ENCODE measurements around the gene MOB2. TPM values are rescaled to one million over a fixed set of nuclear protein-coding genes. Genes with fewer than 3 reads are reported as not detected.
"Not testable (repeated sequence)": the region's sequence is repeated elsewhere in the genome, so short reads cannot be mapped to it uniquely, and the experiment has no call there.

The MOB2 gene
- total RNA-seq, 1 donor from 2014 or later = 41.3 TPM

DNA sequence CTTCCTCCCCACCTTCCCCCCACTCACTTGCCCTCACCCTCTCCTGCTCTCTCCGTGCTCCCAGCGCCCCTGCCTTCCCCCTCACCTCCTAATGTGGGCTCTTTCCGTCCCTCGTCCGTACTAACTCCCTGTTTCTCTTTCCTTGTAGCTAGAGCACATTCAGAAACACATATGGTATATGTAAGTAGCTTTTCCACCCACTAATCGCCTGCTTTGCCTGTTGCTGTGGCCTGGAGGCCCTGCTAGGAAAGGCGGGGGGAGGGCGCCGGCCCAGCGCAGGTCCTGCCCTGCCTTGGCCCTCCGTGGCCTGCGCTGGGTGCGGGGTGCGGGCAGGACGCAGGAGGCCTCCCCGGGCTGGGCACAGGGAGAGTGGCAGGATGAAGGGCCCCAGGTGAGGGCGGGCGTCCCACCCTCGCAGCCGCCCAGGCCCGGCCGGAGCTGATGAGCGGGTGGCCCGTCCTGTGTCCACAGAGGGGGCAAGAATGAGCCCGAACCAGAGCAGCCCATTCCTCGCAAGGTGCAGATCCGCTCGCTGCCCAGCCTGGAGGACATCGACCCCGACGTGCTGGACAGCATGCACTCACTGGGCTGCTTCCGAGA, 41.7 kb downstream of the MOB2 start:
- intact Hi-C loops (cut with micrococcal nuclease) = no loop called here

DNA sequence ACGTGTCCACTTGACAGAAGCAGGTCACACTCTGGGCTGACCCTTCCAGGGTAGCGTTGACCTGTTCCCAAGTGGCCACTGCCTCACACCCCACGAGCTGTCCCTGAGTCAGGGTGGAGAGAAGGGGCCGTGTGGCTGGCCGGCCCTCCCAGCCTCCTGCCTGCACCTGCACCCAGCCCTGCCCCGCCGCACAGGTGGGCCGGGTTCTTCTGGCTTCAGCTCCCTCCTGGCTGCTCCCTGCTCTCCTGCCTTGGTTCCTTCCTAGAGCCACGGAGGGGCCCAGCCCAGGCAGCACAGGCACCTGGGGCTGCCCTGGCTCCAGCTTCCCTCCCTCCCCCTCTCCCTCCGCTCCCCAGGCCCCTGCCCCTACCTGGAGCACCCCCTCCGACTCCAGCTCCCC, 42.3 kb downstream of the MOB2 start:
- intact Hi-C loops (cut with micrococcal nuclease) = no loop called here

DNA sequence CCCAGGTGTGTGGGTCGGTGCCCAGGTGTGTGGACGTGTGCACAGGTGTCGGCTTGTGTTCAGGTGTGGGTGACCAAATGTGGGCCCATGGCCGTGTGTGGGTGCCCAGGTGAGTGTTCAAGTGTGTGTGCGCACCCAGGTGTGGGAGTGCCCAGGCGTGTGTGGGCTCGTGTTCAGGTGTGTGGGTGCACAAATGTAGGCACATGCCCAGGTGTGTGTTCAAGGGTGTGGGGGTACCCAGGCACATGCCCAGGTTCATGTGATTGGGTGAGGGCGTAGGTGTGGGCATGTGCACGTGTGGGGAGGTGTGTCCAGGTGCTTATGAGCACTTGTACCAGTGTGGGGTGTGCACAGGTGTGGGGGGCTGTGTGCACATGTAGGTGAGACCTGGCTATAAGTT, 42.8 kb downstream of the MOB2 start:
- intact Hi-C loops (cut with micrococcal nuclease) = no loop called here

DNA sequence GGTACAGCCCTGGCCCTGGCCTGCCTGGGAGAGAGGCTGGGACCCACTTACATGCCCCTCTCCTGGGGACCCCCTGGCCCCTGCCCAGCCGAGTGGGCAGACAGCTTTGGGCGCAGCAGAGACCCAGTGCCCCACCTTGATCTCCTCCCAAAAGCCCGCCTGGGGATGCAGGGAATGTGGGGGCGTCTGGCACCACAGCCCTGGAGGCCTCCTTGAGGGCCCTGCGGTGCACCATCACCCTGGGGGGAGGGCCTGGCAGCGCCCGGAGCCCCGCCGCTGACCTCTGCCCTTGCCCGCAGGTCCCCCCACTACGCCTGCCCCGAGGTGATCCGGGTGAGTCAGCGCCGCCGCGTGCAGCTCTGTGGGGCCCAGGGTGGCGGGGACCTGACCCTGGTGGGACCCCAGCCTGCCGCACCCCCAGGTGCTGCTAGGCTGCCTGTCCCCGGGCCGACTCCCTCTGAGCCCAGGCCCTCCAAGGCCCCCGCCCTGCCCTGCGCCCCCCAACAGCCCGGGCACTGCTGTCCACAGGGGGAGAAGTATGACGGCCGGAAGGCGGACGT, 43.7 kb downstream of the MOB2 start:
- intact Hi-C loops (cut with micrococcal nuclease) = no loop called here

DNA sequence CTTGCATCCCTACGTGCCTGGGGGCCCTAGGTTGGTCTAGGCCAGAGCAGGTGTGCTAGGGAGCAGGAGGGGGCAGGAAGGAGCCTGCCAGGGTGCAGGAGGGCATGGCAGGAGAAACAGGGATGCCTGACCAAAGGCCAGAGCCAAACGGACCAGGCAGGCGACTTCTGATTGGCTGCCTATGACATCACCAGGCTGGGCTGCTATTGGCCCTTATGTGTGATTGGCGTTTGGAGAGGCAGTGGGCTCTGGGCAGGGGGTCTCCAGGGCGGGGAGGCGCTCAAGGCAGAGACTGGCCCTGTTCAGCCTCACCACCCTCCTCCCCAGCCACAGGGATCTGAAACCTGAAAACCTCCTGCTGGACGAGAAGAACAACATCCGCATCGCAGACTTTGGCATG, 44.4 kb downstream of the MOB2 start:
- intact Hi-C loops (cut with micrococcal nuclease) = no loop called here

DNA sequence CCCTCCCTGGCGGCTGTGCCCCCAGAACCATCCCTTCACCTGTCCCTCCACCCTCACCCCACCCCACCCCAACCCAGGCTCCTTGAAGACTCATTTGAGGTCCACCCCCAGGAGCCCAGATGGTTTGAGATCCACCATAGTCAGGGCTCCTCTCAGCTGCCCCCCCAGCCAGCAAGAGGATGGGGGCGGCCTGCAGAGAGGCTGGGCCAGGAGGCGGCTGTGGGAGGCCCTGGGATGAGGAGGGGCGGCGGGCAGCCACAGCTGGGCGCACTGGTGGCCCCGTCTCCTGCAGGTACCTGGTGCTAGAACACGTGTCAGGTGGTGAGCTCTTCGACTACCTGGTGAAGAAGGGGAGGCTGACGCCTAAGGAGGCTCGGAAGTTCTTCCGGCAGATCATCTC, 46.1 kb downstream of the MOB2 start:
- intact Hi-C loops (cut with micrococcal nuclease) = no loop called here

DNA sequence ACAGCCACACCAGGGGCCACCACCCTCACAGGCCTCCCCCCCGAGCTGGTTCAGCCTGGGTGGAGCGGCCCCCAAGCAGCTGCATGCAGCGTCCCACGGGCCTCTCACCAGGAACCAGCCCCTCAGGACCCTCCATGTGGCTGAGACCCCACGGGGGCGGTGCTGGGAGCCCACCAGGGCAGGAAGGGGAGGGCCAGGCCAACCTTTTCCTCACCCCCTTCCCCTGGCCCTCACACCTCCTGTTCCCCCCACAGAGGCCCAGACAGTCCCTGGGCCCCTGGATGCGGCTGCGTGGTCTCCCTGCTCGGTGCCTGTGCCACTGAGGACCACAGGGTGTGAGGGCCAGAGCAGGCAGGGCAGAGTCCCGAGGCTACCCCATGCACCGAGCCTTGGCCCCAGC, 46.5 kb downstream of the MOB2 start:
- intact Hi-C loops (cut with micrococcal nuclease) = no loop called here

DNA sequence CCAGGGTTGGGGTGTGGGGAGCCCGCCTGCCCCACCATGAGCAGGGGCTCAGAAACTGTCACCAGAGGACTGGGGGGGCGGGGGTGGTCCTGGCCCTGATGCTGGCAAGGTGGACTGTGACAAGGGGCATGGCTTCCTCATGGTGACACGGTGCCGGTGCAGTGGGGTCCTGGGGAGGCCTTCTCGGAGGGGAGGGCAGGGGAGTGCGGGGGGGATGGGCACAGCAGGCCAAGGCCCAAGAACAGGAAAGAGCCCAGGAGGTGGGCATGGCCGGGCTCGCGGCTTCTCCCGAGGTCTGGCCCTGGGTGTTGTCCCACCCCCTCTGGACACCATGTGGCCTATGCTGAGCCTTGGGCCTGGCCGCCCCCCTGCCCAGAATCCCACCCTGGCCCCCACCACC, 47.2 kb downstream of the MOB2 start:
- intact Hi-C loops (cut with micrococcal nuclease) = no loop called here

DNA sequence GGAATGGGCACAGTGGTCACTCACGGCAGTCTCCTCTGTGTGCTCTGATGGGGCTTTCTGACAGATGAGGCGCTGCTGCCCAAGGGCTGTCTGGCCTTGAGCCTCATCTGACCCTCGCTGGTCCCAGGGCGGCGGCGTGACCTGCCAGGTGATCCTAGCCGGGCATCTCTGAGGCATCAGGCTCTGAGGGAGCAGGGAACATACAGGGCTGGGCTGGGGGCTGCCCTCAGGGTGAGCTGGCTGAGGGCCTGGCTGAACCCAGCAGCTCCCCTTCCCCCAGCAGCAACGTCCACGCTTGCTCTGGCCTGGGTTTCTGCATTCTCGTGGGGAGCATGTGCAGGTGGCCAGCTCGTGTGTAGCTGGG, 47.6 kb downstream of the MOB2 start:
- intact Hi-C loops (cut with micrococcal nuclease) = no loop called here

DNA sequence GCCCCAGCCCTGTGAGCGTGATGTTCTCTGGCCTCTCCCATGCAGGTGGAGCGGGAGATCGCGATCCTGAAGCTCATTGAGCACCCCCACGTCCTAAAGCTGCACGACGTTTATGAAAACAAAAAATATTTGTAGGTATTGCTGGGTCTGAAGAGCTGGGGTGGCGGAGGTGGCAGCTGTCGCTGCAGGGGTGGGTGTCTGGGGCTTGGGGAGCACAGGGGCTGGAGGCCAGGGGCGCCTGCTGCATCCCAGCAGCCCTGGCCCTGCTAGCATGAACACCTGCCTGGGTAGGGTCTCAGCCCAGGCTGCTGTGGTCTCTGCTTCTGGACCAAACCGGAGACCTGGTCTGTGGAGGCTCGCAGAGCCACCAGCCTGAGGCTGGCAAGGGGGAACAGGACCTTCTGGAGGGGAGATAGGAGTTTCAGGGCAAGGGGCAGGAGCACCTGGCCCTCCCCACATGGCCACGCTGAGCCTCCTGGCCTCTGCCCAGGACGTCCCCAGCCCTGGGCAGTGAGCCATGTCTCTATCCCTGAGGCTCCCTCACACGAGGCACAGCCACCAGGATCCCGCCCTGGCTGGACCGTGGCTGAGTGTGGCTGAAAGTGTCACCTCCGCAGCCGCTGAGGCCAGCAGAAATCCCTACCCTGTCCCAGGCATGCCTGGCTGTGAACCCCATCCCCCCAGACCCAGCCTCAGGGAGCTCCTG, 48.2 kb downstream of the MOB2 start:
- intact Hi-C loops (cut with micrococcal nuclease) = no loop called here

DNA sequence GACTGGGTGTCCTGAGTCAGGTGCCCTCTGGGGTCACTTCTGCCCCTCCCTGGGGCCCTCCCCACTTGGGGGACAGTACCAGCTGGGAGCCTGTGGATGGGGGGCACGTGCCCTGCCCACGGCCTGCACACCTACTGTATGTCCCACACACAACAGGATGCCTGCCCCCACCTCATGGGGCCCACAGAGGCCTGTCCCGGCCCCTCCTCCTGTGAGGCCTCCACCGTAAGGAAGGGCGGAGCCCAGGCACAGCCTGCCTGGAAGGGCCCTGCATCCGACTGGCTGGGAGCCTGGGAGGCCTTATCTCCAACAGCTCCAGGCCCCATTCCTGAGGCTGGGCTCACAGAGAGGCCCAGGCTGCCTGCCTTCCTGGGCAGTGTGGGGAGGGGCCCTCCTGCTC, 49.1 kb downstream of the MOB2 start:
- intact Hi-C loops (cut with micrococcal nuclease) = no loop called here

DNA sequence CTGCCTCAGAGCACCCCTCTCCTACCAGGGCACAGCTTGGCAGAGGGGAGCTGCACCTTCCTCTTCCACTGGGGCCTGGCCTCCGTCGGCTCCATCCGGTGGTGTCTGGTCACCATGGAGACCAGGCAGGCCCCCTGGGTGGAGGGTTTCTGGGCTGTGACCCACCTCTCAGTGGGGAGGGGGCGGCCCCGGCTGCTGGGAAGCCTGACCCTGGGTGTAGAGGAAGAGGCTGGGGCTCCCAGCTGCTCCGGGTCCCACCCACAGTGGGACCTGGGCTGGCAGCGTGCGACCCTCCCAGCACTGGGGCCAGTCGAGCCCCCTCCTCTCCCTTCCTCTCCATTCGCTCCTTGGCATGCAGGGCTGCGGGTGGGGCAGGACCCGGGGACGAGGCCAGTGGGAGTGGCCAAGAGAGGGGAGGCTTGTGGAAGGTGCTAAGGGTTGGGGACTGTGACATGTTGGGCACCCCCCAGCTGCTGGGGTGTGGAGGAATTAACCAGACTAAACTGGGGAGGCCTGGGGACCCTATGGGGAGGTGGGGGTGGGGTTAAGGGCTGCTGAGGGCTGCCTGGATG, 50.0 kb downstream of the MOB2 start:
- intact Hi-C loops (cut with micrococcal nuclease) = no loop called here

DNA sequence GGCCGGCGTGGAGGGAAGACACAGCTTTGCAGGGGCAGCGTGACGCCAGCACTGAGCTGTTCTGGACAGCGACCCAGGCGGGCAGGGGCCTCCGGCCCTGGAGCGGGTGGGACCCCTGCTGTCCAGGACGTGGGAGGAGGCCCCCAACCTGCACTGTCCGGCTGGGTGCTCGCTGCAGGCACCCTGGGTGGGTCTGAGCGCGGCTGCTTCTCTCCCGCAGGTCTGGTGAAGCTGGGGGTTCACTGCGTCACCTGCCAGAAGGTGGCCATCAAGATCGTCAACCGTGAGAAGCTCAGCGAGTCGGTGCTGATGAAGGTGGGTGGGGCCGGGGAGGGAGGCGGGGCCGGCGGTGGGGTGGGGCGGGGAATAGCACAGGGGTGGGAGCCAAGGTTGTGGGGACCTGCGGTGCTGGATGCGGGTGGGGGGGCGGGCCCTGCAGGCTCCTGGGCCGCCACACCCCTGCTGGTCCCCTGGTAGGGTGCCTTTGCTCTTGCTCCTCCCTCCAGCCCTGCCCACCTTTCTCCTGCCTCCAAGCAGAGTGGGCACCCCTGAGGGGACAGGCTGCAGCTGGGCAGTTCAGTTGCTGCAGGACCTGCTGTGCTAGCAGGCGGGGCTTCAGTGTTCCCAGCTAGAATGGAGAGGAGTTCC, 50.6 kb downstream of the MOB2 start:
- intact Hi-C loops (cut with micrococcal nuclease) = no loop called here

DNA sequence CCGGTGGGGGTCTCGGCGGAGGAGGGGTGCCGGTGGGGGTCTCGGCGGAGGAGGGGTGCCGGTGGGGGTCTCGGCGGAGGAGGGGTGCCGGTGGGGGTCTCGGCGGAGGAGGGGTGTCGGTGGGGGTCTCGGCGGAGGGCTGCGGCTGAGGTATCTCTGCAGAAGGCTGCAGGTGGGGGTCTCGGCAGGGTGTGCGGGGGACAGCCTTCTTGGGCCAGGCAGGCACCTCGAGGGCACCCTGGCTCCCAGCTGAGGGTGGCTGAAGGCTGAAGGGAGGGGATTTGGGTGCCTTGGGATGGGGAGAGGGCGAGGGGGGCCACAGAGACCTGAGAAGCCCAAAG, 51.1 kb downstream of the MOB2 start:
- intact Hi-C loops (cut with micrococcal nuclease) = not testable (repeated sequence)

DNA sequence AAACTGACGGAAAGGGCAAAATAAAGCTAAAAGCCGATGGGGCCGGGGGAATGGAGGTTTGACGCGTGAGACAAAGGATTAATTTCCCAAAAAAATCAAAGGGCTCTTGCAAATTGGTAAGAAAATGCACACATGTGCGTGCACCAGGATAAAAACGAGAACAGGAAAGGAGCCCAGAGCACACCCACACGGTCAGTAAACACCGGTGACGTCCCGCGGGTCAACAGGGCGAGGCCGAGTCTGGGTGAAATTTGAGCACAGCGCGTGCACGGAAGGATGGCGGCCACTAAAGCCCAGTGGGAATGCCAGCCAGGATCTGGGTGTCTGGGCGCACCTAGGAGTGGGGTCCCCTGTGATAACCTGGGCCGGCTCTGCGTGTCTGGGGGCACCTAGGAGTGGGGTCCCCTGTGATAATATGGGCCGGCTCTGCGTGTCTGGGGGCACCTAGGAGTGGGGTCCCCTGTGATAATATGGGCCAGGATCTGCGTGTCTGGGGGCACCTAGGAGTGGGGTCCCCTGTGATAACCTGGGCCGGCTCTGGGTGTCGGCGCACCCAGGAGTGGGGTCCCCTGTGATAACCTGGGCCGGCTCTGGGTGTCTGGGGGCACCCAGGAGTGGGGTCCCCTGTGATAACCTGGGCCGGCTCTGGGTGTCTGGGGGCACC, 52.5 kb downstream of the MOB2 start:
- intact Hi-C loops (cut with micrococcal nuclease) = no loop called here

DNA sequence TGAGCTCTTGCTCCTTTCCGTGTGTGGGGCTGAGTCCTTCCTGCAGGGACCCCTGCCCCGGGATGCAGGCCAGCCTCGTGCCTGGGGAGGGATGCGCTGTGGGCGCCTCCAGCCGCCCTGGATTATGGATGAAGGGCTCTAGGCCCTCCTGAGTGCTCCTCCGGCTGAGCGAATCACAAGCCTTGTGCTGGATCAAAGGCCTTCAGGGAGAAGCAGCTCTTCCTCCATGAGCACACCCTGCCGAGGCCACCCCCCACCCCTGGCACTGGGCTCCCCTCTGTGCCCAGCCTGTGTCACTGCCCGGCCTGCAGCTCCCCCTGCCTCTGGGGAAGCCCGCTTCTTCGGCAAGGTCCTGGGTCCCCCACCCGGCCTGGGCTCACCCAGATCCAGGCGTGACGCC, 53.0 kb downstream of the MOB2 start:
- intact Hi-C loops (cut with micrococcal nuclease) = no loop called here

DNA sequence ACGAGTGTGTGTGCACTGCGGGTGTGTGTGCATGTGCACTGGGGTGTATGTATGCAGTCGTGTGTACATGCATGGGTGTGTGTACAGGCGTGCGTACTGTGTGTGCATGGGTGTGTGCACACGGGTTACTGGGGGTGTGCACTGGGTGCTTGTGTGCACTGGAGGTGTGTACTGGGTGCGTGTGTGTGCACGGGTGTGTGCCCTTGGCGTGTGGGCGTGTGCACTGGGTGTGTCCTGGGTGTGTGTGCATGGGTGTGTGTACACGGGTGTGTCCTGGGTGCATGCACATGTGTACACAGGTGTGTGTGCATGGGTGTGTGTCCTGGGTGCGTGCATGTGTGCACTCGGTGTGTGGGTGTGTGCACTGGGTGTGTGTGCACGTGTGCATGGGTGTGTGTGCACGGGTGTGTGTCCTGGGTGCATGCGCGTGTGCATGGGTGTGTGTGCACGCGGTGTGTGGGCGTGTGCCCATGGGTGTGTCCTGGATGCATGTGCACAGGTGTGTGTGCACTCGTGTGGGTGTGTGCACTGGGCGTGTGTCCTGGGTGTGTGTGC, 57.7 kb downstream of the MOB2 start:
- intact Hi-C loops (cut with micrococcal nuclease) = no loop called here

DNA sequence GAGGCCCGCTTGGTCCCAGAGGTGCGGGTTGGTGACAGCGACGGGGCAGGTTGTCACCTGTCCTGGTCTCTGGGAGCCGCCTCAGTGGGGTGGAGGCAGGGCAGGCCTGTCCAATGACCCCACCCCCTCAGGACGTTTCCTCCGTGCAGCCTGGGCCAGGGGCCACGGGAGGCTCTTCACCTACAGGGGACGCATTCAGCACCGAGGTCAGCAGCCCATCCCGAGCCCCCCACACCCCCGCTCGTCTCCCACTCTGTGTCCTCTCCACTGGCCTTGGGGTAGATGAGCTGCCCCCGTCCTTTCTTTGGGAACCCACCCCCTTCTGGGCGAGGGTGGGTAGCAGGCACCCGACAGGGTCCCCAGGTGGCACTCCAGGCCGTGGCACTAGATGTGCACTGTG, 61.1 kb downstream of the MOB2 start:
- intact Hi-C loops (cut with micrococcal nuclease) = no loop called here

DNA sequence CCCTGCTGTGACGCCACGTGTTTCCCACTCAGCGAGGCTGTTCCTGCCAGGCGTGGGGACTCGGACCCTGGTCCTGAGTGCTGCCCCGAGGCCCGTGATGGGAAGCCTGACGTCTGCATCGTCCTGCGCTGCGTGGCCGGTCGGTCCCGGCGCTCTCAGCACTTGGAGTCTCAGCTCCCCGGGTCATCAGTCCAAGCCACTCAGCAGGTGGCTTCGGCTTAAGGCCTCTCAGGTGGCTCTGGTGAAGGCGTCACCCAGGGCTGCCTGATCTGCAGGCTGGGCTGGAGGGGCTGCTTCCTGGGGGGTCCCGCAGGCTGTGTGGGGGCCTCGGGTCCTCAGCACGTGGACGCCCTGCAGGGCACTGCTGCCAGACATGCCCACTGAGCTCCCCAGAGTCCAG, 61.6 kb downstream of the MOB2 start:
- intact Hi-C loops (cut with micrococcal nuclease) = no loop called here

DNA sequence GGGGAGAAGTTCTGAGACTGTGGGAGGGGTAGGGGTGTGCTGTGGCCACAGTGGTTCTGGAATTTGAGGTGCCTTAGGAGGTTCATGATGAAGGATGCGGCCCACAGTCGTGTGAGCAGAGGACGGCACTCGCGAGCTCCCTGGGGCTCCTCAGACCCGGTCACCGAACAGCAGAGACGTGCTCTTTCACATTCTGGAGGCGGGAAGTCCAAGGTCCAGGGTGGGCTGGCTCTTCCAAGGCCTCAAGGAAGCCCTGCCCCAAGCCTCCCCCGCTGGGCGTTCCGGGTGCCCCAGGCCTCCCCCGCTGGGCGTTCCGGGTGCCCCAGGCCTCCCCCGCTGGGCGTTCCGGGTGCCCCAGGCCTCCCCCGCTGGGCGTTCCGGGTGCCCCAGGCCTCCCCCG, 63.2 kb downstream of the MOB2 start:
- intact Hi-C loops (cut with micrococcal nuclease) = not testable (repeated sequence)

DNA sequence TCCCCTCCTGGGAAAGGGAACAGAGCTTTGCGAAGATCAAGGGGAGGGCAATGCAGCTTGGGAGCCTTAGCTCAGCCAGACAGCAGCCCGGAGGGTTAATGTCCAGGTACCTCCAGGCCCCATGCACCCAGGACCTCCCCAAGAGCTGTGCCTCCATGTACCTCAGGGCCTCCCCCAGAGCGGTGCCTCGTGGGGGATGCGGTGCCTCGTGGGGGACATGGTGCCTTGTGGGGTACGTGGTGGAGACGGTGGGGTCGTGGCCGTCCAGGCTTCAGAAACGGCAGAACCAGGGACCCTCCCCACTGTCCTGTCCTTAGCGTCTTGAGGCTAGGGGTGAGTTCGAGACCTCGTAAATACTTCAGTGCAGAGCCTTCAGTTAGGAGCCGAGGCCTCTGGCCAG, 63.6 kb downstream of the MOB2 start:
- intact Hi-C loops (cut with micrococcal nuclease) = no loop called here

DNA sequence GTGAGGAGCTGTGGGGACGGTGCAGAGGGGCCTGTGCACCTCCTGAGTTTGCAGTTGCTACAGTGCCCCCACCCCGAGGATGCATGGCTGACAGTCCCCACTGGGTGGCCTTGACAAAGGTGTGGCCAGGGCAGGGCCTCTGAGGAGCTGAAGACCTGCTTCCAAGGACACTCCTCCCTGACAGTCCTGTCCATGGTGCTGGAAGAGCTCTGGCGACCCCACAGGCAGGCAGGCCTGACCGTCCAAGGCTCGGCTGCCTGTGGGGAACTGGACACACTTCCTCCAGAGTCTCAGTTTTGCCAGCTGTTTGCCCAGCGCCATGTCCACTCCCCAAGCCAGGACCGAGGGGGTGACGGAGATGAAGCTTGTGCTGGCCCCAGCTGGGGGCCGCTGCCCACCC, 64.1 kb downstream of the MOB2 start:
- intact Hi-C loops (cut with micrococcal nuclease) = no loop called here
